Measurements from ENCODE around the gene RNF138.
"Not testable (repeated sequence)": the region's sequence is repeated elsewhere in the genome, so short reads cannot be mapped to it uniquely, and the experiment has no call there.

Gene RNF138

DNA sequence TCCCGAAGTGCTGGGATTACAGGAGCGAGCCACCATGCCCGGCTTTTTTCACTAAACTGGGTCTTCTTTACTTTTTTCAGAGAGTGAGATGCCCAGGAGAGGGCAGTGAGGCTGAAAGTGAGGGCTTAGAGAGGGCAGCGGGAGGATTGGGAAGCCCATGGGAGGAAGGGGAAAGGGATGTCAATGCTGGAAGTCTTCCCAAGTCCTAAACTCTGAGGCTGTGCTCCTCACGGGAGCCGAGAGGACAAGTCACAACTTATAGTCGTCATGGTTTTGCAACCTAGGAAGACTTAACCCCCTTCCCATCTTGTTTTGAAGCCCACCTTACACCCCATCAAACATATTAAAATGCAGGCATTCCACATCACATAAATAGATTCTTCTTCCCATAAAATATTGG lies 83.0 kb downstream of the RNF138 start:
- H3K36me3 Mint-ChIP-seq (ENCODE audit: low read depth) = no peaks in the 10 kb centered on the region
- H3K9me3 Mint-ChIP-seq = no peaks in the 10 kb centered on the region
- no peak overlapping the region for H3K27ac Mint-ChIP-seq
- H3K4me1 Mint-ChIP-seq (ENCODE audit: low read depth) = no peaks in the 10 kb centered on the region
- DNase-seq = no peak
- H3K4me3 Mint-ChIP-seq = no peak overlapping the region
- H3K27me3 Mint-ChIP-seq = peaks cover 2% of the 10 kb centered on the region

DNA sequence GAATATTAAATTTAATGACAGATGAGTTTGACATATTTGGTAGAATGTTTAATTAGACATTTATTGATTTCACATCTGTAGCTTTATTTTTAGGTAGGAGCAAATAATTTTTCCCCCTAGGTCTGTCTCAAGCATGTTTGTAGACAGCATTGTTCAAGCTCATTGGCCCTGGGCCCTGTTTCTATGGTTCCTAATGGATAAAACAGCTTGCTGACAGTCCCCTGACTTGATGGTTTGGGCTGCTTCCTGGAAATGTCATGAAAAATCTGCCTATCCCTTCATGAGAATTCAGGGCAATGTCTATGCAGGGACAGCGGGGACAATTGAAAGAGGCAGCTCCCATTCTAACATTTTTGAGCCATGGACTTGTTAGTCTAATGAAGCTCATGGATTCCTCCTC lies 83.6 kb downstream of the RNF138 start:
- H3K27ac Mint-ChIP-seq = no peak overlapping the region
- no peaks in the 10 kb centered on the region for H3K9me3 Mint-ChIP-seq

GRCh38 chr18:32176745-32177144 lies 85.1 kb downstream of the RNF138 start:
- H3K9me3 Mint-ChIP-seq; H3K36me3 Mint-ChIP-seq (ENCODE audit: low read depth); H3K4me1 Mint-ChIP-seq (ENCODE audit: low read depth); H3K4me3 Mint-ChIP-seq; H3K27me3 Mint-ChIP-seq; H3K27ac Mint-ChIP-seq; DNase-seq: not testable (repeated sequence)

More for the DNA sequence above, 83.6 kb downstream of the RNF138 start:
- no peak for DNase-seq
- peaks cover 2% of the 10 kb centered on the region for H3K27me3 Mint-ChIP-seq
- H3K36me3 Mint-ChIP-seq (ENCODE audit: low read depth) = no peaks in the 10 kb centered on the region
- no peak overlapping the region for H3K4me3 Mint-ChIP-seq
- H3K4me1 Mint-ChIP-seq (ENCODE audit: low read depth) = no peaks in the 10 kb centered on the region

- Mint-ChIP-seq H3K27ac (no peak overlapping the region), H3K9me3 (no peaks in the 10 kb centered on the region), H3K4me1 (ENCODE audit: low read depth) (no peaks in the 10 kb centered on the region), H3K4me3 (no peak overlapping the region), H3K36me3 (ENCODE audit: low read depth) (no peaks in the 10 kb centered on the region), H3K27me3 (peaks cover 2% of the 10 kb centered on the region)
- DNase-seq = no peak
These were observed 85.9 kb downstream of the RNF138 start for GRCh38 chr18:32177530-32177929.

Measured in activated T-cell treated with anti-CD3 and anti-CD28 coated beads, Interleukin-2, amount 50 U/mL, for 24 hours (primary cell).